HG02798 (cell line): ENCODE data around the gene RGMB.
A peak's percentile ranks its signal among the peaks of the same experiment; 100 is the strongest.

Experiments used
- ATAC-seq: cut with Tn5 transposase; IDR thresholded peaks from one replicate; pipeline ENCODE4 v1.9.1; 2021; ENCODE audit warnings: mild to moderate bottlenecking; ENCODE audit not compliant: unreplicated experiment, poor library complexity

Gene RGMB

DNA sequence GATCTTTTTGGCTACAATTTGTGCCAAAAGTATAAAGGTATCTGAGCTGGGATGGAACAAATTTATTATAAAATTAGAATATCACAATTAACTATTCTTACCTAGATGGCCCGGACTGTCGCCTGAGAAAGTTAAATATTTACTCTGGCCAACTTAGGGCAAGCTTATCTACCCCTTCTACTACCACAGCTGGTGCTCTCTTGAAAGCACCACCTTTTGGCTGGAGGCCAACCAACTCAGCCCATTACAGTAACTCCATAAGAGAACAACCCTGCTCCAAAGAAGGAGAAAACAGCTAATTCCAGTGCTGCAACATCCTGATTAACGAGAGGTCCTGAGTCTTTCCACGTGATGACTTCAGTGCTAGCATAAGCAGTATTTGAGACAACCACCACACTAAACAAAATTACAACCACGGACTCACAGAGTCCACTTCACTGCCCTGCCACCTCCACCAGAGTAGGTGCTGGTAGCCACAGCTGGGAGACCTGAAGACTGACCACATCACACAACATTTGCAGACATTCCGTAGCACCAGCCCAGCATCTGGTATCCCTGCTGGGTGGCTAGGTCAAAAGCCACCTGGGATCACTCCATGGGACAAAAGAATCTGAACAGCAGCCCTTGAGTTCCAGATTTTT is 43.2 kb downstream of the RGMB start:
- ATAC-seq: no peak

DNA sequence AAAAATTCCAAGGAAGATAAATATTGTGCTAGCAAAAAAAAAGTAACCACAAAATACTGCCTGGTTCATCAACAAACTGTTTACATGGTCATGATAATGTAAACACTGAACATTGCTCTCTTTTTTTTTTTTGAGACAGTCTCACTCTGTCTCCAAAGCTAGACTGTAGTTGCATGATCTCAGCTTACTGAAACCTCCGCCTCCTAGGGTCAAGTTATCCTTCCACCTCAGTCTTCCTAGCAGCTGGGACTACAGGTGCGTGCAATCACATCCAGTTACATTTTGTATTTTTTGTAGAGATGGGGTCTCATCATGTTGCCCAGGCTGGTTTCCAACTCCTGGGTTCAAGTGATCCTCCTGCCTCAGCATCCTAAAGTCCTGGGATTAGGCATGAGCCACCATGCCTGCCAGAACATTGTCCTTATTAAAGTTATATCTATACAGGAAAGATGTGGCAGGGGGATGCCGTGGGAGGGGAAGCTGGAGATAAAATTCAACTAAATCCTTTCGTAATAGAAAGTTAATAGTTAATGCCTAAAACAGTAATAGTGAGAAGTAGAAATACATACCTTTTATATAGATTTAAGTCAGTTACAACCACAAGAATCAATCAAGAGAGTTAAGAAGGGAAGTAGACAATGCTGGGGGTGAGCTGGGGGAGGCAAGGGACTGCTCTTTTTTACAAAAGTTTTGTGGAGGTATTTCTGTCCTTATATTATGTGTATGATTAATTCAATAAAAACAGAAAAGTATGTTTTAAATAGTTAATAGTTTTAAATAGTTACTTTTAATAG is 52.3 kb downstream of the RGMB start:
- ATAC-seq: no peak

DNA sequence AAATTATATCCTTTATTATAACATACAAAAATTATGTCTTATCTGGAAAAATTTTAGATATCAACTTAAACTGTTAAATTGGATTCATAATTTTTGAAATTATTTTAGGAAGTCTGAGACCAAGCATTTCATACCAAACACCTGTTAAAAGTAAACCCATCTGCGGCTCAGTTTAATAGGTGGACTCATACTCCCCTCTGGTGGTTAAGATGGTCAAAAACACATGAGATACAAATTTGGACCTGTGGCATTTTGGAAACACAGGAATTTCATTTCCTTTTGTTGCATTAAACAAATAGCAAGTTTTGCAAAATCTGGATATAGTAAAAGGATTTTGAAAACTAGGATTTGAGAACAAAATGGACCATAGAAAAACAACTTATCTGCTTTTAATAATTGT is 53.7 kb downstream of the RGMB start:
- peak; percentile 66 for ATAC-seq

DNA sequence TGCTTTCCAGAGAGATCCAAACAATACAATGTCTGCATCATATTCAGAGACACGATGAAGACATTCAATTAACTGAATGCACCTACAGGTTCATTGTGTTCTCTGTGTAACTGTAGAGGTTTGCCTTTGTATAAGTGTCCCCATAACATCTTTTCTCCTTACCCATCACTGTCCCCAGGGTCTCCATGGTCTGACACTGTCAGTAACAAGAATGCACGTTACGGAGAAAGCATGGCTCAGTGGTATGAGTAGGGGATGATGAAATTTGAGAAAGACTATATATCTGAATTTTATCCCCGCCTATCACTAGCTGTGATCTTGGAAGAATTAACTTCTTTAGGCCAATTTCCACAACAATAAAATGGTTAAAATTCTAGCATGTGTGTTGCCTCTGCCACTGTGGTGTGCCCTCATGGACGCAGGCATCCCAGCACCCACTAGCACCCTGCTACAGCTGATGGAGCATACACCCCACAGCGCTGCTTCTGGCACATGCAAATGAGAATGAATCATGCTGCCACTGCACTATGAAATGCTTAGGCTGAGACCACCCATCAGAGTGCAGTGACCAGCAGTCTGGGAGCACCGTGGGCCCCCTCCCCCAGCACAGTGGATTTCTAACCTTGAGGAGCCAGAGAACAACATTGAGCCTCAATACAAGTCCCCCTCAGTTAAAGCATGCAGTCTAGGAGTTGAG is 54.3 kb downstream of the RGMB start:
- ATAC-seq: no peak

DNA sequence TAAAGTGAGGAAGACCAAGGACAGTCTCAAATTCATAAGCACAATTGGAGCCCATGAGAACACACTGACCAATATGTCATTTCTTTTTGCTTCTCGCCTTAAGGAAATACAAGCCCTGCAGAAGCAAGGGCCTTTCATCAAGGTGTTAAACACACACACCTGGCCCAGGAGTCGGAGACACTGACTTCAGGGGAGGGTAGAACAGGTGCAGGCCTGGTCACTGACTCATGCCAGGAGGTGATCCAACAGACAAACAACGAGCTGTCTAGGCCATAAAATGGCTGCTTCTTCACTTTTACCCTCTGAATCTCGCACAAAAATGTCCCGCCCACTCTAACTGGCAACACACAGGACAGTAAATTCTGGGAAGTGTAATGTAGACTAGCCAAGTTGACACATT is 62.7 kb downstream of the RGMB start:
- ATAC-seq: no peak

DNA sequence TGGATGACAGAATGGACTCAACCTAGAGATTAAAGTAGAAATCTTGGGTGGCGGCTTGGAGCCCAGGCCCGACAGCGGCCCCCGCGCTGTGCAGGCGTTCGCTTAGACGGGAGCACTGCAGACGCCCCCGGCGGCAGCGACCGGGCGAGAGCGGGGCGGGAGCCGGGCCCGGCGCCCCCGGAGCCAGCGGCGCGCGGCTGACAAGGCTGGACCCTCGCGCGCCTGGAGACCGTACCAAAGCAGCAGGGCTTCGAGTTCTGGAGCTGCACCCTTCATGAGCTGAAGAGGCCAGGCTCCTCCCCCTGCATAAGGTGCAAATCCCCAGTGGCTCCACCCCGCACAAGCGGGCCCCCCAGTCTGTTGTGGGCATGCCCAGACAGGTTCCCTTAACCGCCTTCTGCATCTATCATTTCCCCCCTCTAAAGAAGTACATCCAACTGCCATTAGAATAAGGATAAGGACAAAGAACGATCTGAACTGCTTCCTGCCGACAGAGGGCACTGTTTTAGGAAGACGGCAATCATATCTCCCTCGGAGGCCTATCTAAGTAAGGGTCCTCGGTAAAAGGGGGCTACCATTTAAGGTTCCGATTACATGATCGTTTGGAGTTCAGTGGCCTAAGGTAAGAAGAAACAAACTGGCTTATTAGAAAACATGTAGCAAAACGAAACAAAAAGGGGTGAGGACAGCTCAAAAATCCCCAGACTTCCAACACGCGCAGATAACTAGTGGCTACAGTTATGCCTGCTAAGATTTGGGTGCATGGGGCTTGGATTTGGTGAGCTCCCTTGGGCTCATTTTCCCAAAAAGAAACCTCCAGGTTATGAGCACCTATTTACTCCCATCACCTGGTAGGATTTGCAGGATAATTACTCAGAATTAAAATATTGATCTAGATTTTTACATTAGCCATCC is 66.3 kb downstream of the RGMB start:
- peak; percentile 73 for ATAC-seq

DNA sequence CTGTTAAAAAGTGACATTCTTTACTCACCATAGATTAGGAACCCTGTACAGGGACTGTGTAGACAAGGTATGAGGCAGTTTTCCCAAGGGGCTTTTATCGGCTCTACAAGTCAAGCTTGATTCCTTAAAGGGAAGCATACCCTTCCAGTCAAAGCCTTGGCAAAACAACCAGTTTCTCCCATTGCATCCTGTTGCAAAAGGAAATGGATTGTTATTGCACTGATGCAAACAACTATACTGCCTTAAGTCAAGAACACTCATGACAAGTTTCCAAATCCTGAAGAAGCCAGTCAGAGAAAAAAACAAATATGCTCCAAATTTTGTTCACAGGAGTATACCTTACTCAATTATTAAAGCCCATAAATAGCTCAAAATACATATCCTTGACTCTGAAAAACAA is 67.5 kb downstream of the RGMB start:
- no peak for ATAC-seq

DNA sequence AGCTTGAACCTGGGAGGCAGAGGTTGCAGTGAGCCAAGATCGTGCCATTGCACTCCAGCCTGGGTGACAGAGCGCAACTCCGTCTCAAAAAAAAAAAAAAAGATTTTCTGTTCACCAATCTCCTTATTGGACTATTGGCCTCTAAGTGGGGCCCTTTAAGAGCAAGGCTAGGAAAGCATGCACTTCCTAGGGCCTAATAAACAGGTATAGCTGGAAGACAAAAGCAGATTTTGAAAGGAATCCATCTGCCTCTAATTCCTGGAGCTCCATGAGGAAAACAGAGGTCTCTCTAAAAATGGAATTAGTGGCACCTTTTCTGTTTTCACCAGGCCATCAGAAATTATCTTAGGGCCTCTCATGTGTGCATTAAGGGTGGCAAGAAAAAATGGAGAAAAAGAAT is 70.0 kb downstream of the RGMB start:
- no peak for ATAC-seq

DNA sequence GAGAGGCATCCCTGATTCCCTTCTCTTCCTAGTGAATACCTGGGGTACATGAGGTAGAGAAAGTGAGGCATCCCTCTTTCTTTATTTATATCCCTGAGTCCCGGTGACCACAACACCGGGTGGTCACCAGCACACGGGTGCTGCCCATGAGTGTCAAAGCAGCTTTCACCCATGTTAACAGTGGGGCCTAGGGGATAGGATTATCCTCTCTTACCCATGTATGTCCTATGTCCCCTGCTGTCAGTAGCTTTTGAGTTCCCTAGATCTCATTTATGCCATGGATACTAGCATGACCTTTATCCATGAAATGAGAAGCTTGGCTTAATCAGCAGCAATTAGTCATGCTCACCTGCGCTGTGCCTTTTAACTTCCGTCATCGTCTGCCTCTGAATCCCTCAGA is 71.4 kb downstream of the RGMB start:
- no peak for ATAC-seq

DNA sequence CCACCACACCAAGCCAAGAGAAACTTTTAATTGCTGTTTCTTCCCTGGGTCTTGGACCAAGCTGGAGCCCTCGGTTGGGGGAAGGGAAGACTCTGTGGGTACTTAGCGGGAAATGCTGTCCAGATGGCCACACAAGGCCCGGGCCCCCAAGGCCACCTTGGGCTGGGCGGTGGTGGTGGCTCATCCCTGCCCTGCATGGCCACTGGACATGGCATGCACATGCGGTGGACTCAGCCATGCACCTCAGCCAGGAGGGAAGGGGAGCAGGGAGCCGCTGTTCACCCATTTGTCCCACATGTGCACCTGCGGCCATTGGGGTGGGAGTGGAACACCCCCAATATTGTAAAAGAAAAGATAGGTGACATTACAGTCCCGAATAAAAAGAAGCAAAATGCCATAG is 72.4 kb downstream of the RGMB start:
- no peak for ATAC-seq
